ENCODE results near the gene SMURF1.

SMURF1 gene

DNA sequence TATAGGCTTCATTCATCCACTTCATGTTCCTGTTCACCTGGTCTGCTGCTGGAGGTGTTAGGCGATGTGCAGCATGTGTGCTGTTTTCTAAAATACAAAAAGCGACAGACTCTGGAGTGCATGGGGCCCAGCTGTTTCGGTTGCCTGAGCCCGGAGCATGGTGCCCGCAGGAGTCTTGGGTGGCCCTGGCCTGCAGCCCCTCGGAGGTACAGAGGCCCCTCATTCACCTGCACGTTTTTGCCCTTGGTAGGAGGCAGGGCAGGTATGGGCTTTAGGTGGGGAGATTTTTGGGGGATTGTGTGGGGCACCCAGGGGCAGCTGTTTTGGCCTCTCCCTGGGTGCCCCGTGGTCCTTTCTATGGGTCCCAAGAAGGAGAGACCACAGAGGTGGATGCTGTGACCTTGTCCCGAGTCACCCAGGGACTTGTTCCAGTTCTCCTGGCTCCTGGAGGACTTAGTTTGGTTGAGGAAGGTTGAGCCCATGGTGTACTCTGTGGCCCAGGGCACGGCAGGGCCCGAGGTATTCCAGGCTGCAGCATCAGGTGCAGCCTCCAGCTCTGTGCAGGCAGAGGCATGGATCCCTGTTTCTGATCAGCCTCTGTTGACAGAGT lies 134.9 kb downstream of the SMURF1 start:
- in situ Hi-C loops (cut with MboI; ENCODE audit: low sequenced_read_pairs) = no loop called here
- Histone ChIP-seq H3K36me3 (replicated peaks) (peaks cover 83% of the 10 kb centered on the region), H3K27me3 (ENCODE audit: low read depth) (no peaks in the 10 kb centered on the region), H3K4me3 (no peak overlapping the region), H3K9me3 (no peaks in the 10 kb centered on the region), H3K4me1 (no peaks in the 10 kb centered on the region)
- DNase-seq (ENCODE audit: low spot score in 2 of 2) = no peak

GRCh38 chr7:99008181-99008631 lies 135.7 kb downstream of the SMURF1 start:
- DNase-seq (ENCODE audit: low spot score in 2 of 2) = no peak
- H3K9me3 ChIP-seq = no peaks in the 10 kb centered on the region
- no peak overlapping the region for H3K4me3 ChIP-seq
- no peaks in the 10 kb centered on the region for H3K4me1 ChIP-seq
- peaks cover 76% of the 10 kb centered on the region for H3K36me3 ChIP-seq (replicated peaks)
- in situ Hi-C loops (cut with MboI; ENCODE audit: low sequenced_read_pairs) = no loop called here
- H3K27me3 ChIP-seq (ENCODE audit: low read depth) = no peaks in the 10 kb centered on the region

DNA sequence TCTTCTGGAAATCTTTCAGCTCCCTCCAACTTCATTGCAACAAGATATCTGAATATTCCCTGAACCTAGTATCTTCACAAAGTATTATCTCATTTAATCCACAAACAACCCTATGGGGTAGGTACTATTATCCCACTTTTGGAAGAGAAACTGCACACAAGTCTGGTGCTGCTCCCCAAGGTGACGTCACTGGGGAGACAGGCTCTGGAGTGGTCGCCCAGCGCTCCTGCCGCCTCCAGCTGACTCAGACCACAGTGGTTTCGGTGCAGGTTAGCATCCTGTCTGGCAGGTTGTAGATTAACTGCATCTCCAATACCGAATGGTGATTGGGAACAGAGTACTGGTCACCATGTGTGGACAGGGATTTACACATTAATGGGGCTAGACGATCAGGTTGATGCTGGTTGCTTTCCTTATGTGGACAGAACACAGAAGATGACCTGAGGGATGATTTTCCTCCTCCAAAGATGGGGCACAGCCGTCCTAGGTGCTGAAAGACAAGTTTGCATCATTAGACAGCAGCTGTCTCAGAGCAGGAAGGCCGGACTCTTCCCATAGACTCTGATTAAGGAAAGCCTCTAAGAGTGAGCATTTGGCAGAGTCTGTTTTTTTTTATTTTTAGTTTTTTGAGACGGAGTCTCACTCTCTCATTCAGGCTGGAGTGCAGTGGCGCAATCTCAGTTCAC lies 137.0 kb downstream of the SMURF1 start:
- in situ Hi-C loops (cut with MboI; ENCODE audit: low sequenced_read_pairs) = no loop called here
- Histone ChIP-seq H3K9me3 (no peaks in the 10 kb centered on the region), H3K27me3 (ENCODE audit: low read depth) (no peaks in the 10 kb centered on the region), H3K4me3 (no peak overlapping the region), H3K4me1 (no peaks in the 10 kb centered on the region), H3K36me3 (replicated peaks) (peaks cover 63% of the 10 kb centered on the region)
- DNase-seq (ENCODE audit: low spot score in 2 of 2) = no peak

DNA sequence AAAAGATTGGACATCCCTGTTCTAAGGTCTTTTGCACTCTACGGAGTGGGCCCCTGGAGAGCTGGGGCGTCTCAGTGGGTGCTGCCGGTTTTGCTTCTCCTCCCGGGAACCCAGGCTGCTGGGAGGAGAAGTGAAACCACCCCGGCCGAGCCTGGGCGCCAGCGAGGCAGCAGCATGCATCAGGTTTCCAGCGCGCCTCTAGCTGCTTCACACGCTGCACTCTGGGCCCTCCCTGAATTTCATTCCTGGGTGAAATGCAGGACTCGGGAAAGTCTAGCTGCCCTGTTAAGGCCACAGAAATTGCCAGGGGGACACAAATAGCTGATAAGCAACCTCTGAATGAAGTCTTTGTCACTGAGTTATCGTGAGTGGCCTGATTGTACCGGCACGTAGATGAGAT lies 138.1 kb downstream of the SMURF1 start:
- Histone ChIP-seq H3K4me1 (no peaks in the 10 kb centered on the region), H3K36me3 (replicated peaks) (peaks cover 56% of the 10 kb centered on the region), H3K4me3 (no peak overlapping the region), H3K9me3 (no peaks in the 10 kb centered on the region), H3K27me3 (ENCODE audit: low read depth) (no peaks in the 10 kb centered on the region)
- in situ Hi-C loops (cut with MboI; ENCODE audit: low sequenced_read_pairs) = no loop called here
- DNase-seq (ENCODE audit: low spot score in 2 of 2) = no peak

DNA sequence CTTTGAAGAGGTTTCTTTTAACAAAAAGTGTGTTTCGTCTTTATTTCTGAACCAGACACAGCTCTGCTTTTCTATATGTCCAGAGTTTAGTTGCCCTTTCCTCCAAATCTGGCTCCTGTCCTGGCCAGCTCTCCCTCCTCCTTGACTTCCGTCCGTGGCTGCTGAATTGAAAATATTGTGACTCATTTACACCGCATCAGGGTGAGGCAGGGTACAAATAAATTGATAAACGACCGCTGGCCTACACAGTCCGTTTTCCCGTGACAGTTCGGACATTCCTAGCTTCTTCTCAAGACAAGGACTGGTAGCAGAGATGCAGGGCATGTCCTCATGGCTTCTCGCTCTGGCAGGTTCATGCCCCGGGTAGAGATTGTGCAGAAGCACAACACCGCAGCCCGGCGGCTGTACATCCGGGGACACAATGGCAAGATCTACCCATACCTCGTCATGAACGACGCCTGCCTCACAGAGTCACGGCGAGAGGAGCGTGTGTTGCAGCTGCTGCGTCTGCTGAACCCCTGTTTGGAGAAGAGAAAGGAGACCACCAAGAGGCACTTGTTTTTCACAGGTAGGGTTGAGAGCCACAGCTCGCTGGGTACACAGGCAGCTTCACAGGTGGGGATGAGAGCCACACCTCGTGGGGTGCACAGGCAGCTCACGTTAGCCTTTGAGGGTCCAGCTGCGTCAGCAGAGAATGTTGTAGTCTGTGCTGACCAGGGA lies 139.0 kb downstream of the SMURF1 start:
- in situ Hi-C loops (cut with MboI; ENCODE audit: low sequenced_read_pairs) = no loop called here
- H3K36me3 ChIP-seq (replicated peaks) = peaks cover 55% of the 10 kb centered on the region
- H3K9me3 ChIP-seq = no peaks in the 10 kb centered on the region
- H3K4me3 ChIP-seq = no peak overlapping the region
- DNase-seq (ENCODE audit: low spot score in 2 of 2) = no peak
- no peaks in the 10 kb centered on the region for H3K4me1 ChIP-seq
- no peaks in the 10 kb centered on the region for H3K27me3 ChIP-seq (ENCODE audit: low read depth)

DNA sequence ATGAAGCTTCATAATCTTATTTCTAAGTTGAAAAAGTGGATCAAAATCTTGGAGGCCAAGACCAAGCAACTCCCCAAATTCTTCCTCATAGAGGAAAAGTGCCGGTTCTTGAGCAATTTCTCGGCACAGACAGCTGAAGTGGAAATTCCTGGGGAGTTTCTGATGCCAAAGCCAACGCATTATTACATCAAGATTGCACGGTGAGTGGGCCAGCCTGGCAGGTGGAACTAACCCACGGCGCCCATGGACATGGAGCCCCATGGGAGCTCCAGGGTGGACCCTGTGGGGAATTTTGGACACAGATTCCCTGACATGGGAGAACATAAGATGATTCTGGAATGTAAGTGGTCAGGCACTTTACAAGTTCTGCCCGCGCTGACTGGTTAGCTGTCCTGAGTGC lies 139.7 kb downstream of the SMURF1 start:
- Histone ChIP-seq H3K9me3 (no peaks in the 10 kb centered on the region), H3K4me1 (no peaks in the 10 kb centered on the region), H3K4me3 (no peak overlapping the region), H3K27me3 (ENCODE audit: low read depth) (no peaks in the 10 kb centered on the region), H3K36me3 (replicated peaks) (peaks cover 57% of the 10 kb centered on the region)
- in situ Hi-C loops (cut with MboI; ENCODE audit: low sequenced_read_pairs) = no loop called here
- no peak for DNase-seq (ENCODE audit: low spot score in 2 of 2)

GRCh38 chr7:99003419-99003818 lies 140.5 kb downstream of the SMURF1 start:
- in situ Hi-C loops (cut with MboI; ENCODE audit: low sequenced_read_pairs) = no loop called here
- Histone ChIP-seq H3K27me3 (ENCODE audit: low read depth) (no peaks in the 10 kb centered on the region), H3K4me1 (no peaks in the 10 kb centered on the region), H3K4me3 (no peak overlapping the region), H3K36me3 (replicated peaks) (peaks cover 55% of the 10 kb centered on the region), H3K9me3 (no peaks in the 10 kb centered on the region)
- DNase-seq (ENCODE audit: low spot score in 2 of 2) = no peak

- Histone ChIP-seq H3K36me3 (replicated peaks) (peaks cover 50% of the 10 kb centered on the region), H3K27me3 (ENCODE audit: low read depth) (no peaks in the 10 kb centered on the region), H3K9me3 (no peaks in the 10 kb centered on the region), H3K4me3 (no peak overlapping the region), H3K4me1 (no peaks in the 10 kb centered on the region)
- in situ Hi-C loops (cut with MboI; ENCODE audit: low sequenced_read_pairs) = no loop called here
- no peak for DNase-seq (ENCODE audit: low spot score in 2 of 2)
These were observed 141.1 kb downstream of the SMURF1 start for GRCh38 chr7:99002827-99003212.

- in situ Hi-C loops (cut with MboI; ENCODE audit: low sequenced_read_pairs) = no loop called here
- Histone ChIP-seq H3K27me3 (ENCODE audit: low read depth) (no peaks in the 10 kb centered on the region), H3K4me3 (no peak overlapping the region), H3K9me3 (no peaks in the 10 kb centered on the region), H3K36me3 (replicated peaks) (peaks cover 50% of the 10 kb centered on the region), H3K4me1 (no peaks in the 10 kb centered on the region)
- no peak for DNase-seq (ENCODE audit: low spot score in 2 of 2)
These were observed 141.6 kb downstream of the SMURF1 start for GRCh38 chr7:99002148-99002826.

DNA sequence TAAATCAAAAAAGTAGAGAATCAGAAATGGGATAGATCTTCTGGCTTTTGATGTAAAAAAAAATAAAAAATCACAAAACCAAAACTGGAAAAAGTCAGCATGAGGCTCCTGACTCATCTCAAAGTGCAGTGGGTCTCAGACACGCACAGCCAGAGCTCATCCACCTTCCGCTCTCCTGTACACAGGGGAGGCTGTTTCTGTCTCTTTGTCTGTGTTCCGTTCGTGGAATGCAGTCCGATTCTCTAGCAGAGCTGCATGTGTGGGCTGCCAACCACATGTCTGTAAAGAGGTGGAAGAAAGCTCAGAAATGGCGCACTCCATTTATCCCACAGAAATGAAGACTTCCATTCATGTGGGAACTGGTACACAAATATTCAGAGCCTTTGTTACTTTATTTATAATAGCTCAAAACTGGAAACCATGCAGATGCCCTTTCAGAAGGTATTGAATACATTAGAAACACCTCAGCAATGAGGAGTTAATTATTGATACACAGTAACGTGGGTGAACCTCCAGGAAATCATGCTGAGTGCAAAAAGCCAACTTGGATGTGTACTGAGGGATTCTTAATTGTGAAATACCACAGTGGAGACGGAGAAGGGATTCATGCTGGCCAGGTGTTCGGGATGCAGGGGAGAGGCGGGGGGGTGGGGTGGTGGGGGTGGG lies 142.3 kb downstream of the SMURF1 start:
- no peak for DNase-seq (ENCODE audit: low spot score in 2 of 2)
- Histone ChIP-seq H3K4me3 (no peak overlapping the region), H3K4me1 (no peaks in the 10 kb centered on the region), H3K27me3 (ENCODE audit: low read depth) (no peaks in the 10 kb centered on the region), H3K9me3 (no peaks in the 10 kb centered on the region), H3K36me3 (replicated peaks) (peaks cover 45% of the 10 kb centered on the region)
- in situ Hi-C loops (cut with MboI; ENCODE audit: low sequenced_read_pairs) = no loop called here

DNA sequence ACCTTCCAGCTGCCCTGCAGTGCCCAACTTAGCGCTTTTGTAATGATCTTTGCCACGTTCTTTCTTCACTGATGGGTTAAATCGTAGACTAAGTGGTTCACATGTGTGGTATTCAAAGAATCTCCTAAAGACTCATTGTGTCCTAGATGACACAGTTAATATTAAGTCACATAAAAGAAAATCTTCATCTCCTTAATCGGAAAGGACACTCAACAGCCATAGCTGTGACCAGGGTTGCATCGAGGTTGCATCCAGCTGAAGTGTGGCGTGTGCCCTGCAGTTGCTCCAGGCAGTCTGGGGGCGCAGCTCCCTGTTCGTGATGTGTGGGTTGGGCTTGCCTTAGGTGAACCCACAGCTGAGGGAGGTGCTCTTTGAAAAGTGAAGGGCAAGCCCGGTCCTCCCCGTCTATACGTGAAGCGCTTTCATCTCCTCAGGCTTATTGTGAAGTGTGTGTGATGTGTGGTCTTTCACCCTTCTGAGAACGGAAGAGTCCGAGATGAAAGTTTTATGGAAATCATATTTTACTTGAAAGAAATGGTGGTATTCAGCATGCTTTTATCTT lies 142.9 kb downstream of the SMURF1 start:
- in situ Hi-C loops (cut with MboI; ENCODE audit: low sequenced_read_pairs) = no loop called here
- no peaks in the 10 kb centered on the region for H3K9me3 ChIP-seq
- H3K4me1 ChIP-seq = no peaks in the 10 kb centered on the region
- no peak overlapping the region for H3K4me3 ChIP-seq
- H3K36me3 ChIP-seq (replicated peaks) = peaks cover 45% of the 10 kb centered on the region
- H3K27me3 ChIP-seq (ENCODE audit: low read depth) = no peaks in the 10 kb centered on the region
- DNase-seq (ENCODE audit: low spot score in 2 of 2) = no peak

GRCh38 chr7:99000196-99000903 lies 143.6 kb downstream of the SMURF1 start:
- in situ Hi-C loops (cut with MboI; ENCODE audit: low sequenced_read_pairs) = no loop called here
- peaks cover 48% of the 10 kb centered on the region for H3K36me3 ChIP-seq (replicated peaks)

More at GRCh38 chr7:99000196-99000903, 143.6 kb downstream of the SMURF1 start:
- Histone ChIP-seq H3K4me1 (no peaks in the 10 kb centered on the region), H3K9me3 (no peaks in the 10 kb centered on the region), H3K27me3 (ENCODE audit: low read depth) (no peaks in the 10 kb centered on the region), H3K4me3 (no peak overlapping the region)
- DNase-seq (ENCODE audit: low spot score in 2 of 2) = no peak

Data from HAP-1 (cell line).